HG02981 (cell line): Measurements from ENCODE around the gene BNC2.

ENCODE experiments used
- ATAC-seq: cut with Tn5 transposase; IDR thresholded peaks from one replicate; pipeline ENCODE4 v1.9.1; 2021; ENCODE audit warnings: mild to moderate bottlenecking, moderate library complexity; ENCODE audit not compliant: unreplicated experiment

BNC2 gene

DNA sequence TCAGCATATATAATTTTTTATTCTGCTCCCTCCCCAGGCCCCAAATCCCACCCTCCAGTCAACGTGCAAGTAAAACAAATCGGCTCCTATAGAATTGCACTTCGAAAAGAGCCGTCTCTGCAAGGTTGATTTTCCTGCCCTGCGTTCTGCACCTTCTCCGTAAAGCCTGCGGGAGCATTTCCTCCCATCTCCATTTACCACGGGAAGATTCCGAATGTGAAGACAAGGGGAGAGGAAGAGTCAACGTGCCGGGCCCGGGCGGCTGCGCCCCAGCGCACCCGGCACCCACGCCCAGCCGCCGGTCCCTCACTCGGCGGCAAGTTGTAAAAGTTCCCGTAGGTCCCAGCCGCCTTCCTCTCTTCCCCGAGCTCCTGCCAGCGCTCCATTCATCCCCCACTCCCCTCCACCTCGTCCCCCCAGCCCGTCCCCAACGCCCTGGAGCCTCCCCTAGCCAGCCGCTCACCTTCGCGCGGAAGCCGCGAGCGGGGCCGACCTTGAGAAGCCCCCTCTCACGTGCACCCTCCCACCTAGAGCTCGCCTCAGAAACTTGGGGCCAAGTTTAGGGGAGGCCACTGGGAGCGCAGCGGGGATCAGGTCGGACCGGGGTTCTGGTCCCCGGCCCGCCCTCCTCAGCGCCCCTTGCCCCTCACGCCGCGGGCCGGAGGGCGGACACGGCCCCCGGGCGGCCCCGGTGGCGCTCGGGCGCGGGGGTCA is 431 bp downstream of the BNC2 start:
- ATAC-seq: no peak

DNA sequence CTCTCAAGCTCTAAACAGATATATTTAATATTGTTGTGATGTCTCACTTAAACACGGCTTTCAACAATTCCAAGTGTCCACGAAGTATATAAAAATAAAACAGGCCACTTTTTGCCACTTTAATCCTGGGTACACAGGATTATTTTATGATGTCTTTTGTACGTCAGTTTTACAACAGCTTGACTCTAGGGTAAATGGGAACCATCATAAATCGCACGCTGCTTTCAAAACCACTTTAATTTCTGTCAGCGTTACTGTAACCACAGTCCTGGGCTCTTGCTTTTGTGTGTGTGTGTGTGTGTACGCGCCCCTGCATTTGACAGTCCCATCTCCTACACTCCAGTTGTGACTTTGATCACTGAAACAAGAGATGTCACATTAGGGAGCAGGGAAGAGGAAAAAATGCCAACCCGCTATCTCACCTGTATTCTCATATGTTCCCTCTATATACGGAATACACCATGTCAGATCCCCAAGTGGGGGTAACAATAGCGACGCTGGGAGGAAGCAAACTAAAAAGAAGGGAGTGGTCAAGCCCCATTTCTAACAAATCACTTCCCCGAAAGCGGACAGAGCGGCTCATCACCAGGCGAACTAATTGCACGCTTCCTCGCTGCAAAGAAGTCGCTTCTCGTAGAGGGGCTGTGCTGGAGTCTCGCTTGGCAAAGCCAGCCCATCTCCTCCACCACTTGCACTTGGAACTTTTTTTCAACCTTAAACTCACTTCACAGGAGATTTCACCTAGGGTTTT is 1.2 kb downstream of the BNC2 start:
- ATAC-seq: no peak

DNA sequence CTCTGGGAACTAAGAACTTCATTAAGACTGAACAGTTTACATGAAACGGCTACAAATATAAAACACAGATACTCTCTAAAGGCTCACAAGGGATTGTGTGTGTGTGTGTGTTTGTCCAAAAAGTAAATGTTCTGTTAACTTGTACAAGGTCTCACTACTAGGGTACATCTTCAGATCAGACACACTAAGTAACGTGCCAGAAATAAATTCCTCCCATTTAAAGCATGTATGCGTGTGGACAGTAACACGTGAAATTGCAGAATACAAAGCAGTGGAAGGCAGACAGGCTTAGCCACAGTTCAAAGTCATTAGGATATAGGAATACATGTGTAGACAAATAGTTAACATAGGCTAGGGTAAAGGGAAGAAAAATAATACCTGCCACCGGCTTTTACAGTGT is 1.8 kb downstream of the BNC2 start:
- no peak for ATAC-seq

GRCh38 chr9:16867576-16868311 is 2.7 kb downstream of the BNC2 start:
- no peak for ATAC-seq

DNA sequence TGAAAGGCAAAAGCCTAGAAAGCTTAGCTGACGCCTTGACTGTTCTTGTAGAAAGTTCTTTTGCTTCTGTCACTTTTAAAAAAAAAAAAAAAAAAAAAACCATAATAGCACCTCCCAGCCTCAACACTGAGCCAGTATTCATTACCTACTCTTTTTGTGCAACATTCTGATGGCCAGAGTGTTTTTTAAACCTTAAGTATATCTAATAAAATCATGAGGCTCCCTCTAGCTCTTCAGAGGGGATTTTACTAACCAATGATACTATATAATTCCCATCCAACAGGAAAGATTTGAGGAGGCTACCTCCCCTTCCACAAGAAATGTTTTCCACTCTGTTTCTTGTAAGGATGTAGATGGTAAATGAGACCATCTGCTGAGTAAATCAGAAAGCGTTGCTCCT is 3.9 kb downstream of the BNC2 start:
- ATAC-seq: no peak

- no peak for ATAC-seq
These were observed 5.6 kb downstream of the BNC2 start for GRCh38 chr9:16864649-16865434.

DNA sequence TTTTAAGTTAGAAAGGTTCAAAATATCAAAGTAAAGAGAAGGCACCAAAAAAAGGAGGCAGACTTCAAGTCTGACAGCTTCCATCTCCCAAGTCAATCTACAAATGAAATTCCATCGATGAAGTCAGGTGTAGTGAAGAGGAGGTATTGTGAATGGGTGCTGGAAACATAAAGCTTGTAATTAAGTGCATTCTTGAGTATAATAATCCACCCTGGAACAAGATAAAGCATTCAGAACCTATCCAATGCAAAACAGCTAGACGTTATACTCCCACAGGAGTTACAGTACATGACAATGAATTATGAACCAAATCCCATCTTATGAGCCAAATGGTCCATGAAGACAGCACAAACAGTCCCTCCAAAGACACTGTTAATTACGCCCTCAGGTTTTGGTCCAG is 22.3 kb downstream of the BNC2 start:
- ATAC-seq: no peak

- no peak for ATAC-seq
These were observed 23.5 kb downstream of the BNC2 start for GRCh38 chr9:16846986-16847385.

- no peak for ATAC-seq
These were observed 24.1 kb downstream of the BNC2 start for GRCh38 chr9:16846367-16846766.

GRCh38 chr9:16834817-16835216 is 35.7 kb downstream of the BNC2 start:
- ATAC-seq: no peak

DNA sequence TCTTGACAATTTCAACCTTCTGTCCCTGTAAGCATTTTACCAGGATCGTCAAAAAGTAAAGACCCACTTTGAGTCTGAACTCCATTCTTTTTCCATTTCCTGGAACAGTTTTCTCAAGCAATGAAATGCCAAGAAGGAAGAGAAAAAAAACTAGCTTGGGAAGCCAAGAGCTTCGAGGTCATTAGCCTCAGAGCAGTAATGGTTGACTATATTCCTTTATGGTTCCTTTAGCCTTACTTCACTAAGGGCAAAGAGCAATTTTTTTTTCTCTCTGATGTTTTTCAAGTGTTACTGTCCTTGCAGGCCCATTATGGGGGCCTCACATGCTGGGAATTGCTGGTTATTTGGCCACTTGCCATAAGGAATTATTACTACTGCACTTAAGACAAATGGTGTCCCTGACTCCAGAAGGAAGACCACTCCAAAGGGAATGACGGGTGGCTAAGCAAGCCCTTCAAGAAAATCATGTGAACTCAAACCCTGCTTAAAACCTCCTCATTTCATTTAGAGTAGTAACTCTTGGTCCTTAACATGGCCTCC is 37.1 kb downstream of the BNC2 start:
- ATAC-seq: no peak

GRCh38 chr9:16832101-16832500 is 38.4 kb downstream of the BNC2 start:
- ATAC-seq: no peak

GRCh38 chr9:16830806-16831205 is 39.7 kb downstream of the BNC2 start:
- ATAC-seq: no peak

- ATAC-seq: no peak
These were observed 41.9 kb downstream of the BNC2 start for GRCh38 chr9:16828340-16829281.

GRCh38 chr9:16825971-16826625 is 44.4 kb downstream of the BNC2 start:
- no peak for ATAC-seq

DNA sequence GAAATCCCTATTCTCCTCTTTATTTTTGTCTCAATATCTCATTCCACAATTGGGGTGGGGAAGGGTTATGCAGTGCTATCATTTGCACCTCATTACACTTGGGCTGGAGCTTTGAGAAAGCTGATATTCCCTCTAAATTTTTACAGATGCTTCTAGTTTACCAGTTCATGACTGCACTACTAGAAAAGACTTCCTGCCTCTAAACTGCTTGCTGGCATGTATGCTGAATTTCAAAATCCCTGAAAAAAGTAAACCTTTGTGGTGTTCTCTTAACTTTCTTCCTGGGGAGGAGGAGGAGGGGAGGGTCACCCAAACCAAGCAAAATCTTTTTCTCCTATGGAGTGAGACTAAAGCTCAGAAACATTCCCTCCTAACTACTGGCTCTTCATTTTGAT is 45.1 kb downstream of the BNC2 start:
- ATAC-seq: no peak

DNA sequence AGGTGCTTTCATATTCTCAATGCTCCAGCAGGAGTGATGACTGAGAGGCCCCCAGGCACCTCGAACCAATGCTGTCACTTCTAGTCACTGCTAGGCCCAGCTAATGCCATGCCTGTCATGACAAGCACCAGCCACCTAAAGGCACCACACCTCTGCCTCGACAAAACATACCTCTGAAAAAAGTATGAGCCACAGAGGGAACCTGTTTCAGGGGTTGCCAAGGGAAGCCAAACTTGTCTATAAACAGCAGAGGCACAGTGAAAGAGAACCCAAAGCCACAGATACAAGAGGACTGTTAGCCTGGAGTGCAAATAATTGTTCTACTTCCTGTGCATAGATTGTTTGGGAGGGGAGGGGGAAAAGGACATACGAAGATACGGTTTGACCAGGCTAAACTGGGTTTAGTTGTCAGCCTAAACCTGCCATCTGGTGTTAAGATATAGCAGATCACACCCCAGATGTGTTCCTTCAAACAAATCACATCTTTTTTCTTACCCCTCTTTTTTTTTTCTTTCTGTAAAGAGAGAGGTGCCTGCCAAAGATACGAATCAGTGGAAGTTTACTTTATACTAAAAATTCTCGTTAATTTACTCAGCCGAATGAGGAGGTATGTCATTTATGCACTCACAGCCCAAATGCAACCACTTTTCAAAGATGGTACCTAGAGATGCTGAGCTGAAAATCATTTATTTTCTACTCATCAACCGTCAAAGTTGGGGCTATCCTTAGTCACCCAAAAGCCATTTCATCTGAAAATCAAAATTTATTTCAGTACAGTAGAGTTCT is 45.7 kb downstream of the BNC2 start:
- no peak for ATAC-seq

- ATAC-seq: no peak
These were observed 46.6 kb downstream of the BNC2 start for GRCh38 chr9:16823906-16824305.
